H9 (cell line): ENCODE measurements around the gene KCNK5. TPM values are rescaled to one million over a fixed set of nuclear protein-coding genes. Genes with fewer than 3 reads are reported as not detected.

Source experiments
- DNase-seq: peaks from one replicate; pipeline ENCODE4 v3.0.0-alpha.2; 2017
- H2AFZ ChIP-seq: one replicate; pipeline ENCODE4 v1.6.1; 2013; ENCODE audit warnings: mild to moderate bottlenecking, low read length, control low read depth, moderate library complexity
- H2AK5ac ChIP-seq: 2 replicates; pipeline ENCODE4 v1.6.1; 2013; ENCODE audit warnings: low read length, control low read depth, mixed read lengths; ENCODE audit not compliant: insufficient read length
- H2BK120ac ChIP-seq: one replicate; pipeline ENCODE4 v1.6.1; 2013; ENCODE audit warnings: low read depth, mild to moderate bottlenecking, low read length, control low read depth, inconsistent platforms; ENCODE audit not compliant: poor library complexity, severe bottlenecking
- H2BK12ac ChIP-seq: 2 replicates; pipeline ENCODE4 v1.6.1; 2013; ENCODE audit warnings: low read length, control low read depth, mixed read lengths, low read depth; ENCODE audit not compliant: insufficient read length
- H2BK15ac ChIP-seq: 2 replicates; pipeline ENCODE4 v1.6.1; 2013; ENCODE audit warnings: low read depth, low read length, control low read depth
- H2BK20ac ChIP-seq: one replicate; pipeline ENCODE4 v1.6.1; 2013; ENCODE audit warnings: low read depth, mild to moderate bottlenecking, low read length, control low read depth, inconsistent platforms; ENCODE audit not compliant: poor library complexity, severe bottlenecking
- H2BK5ac ChIP-seq: 2 replicates; pipeline ENCODE4 v1.6.1; 2013; ENCODE audit warnings: low read length, control low read depth, mixed read lengths; ENCODE audit not compliant: insufficient read length
- H3K14ac ChIP-seq: 2 replicates; pipeline ENCODE4 v1.6.1; 2013; ENCODE audit warnings: low read length, control low read depth; ENCODE audit not compliant: insufficient read depth
- H3K18ac ChIP-seq: 2 replicates; pipeline ENCODE4 v1.6.1; 2013; ENCODE audit warnings: low read depth, mild to moderate bottlenecking, mixed read lengths, low read length, control low read depth; ENCODE audit not compliant: insufficient read length
- H3K23ac ChIP-seq: 2 replicates; pipeline ENCODE4 v1.6.1; 2013; ENCODE audit warnings: low read length, control low read depth, mixed read lengths, low read depth; ENCODE audit not compliant: insufficient read length
- H3K23me2 ChIP-seq: 2 replicates; pipeline ENCODE4 v1.6.1; 2013; ENCODE audit warnings: low read depth, mild to moderate bottlenecking, mixed read lengths, low read length, control low read depth; ENCODE audit not compliant: insufficient read length, poor library complexity, severe bottlenecking
- H3K27ac ChIP-seq: 2 replicates; pipeline ENCODE4 v1.5.1; 2013; ENCODE audit warnings: low read length, control low read depth, mixed read lengths, low read depth; ENCODE audit not compliant: insufficient read length
- H3K27me3 ChIP-seq: 2 replicates; pipeline ENCODE4 v1.6.1; 2013; ENCODE audit warnings: low read length, control low read depth, inconsistent platforms; ENCODE audit not compliant: insufficient read depth
- H3K4ac ChIP-seq: 2 replicates; pipeline ENCODE4 v1.6.1; 2013; ENCODE audit warnings: low read depth, mild to moderate bottlenecking, control low read depth, inconsistent platforms, low read length, moderate library complexity
- H3K4me1 ChIP-seq: 2 replicates; pipeline ENCODE4 v1.6.1; 2013; ENCODE audit warnings: low read length, control low read depth, inconsistent platforms; ENCODE audit not compliant: insufficient read depth
- H3K4me2 ChIP-seq: 2 replicates; pipeline ENCODE4 v1.6.1; 2013; ENCODE audit warnings: low read length, control low read depth, mixed read lengths; ENCODE audit not compliant: insufficient read length, insufficient read depth
- H3K56ac ChIP-seq: 2 replicates; pipeline ENCODE4 v1.6.1; 2013; ENCODE audit warnings: low read depth, mild to moderate bottlenecking, mixed read lengths, low read length, control low read depth; ENCODE audit not compliant: insufficient read length
- H3K79me1 ChIP-seq: 2 replicates; pipeline ENCODE4 v1.6.1; 2013; ENCODE audit warnings: low read depth, mild to moderate bottlenecking, moderate library complexity, low read length, control low read depth, inconsistent platforms; ENCODE audit not compliant: insufficient read depth, poor library complexity, severe bottlenecking
- H3K79me2 ChIP-seq: 2 replicates; pipeline ENCODE4 v1.6.1; 2013; ENCODE audit warnings: low read length, control low read depth, inconsistent platforms; ENCODE audit not compliant: insufficient read depth
- H3K9ac ChIP-seq: 2 replicates; pipeline ENCODE4 v1.6.1; 2013; ENCODE audit warnings: low read length, control low read depth, mixed read lengths; ENCODE audit not compliant: insufficient read length; ENCODE audit errors: extremely low read depth
- H3K9me3 ChIP-seq: one replicate; pipeline ENCODE4 v1.6.1; 2013; ENCODE audit warnings: low read depth, low read length, inconsistent platforms; ENCODE audit not compliant: control insufficient read depth
- H3T11ph ChIP-seq: one replicate; pipeline ENCODE4 v1.6.1; 2013; ENCODE audit warnings: mild to moderate bottlenecking, low read length, control low read depth, inconsistent platforms
- H4K20me1 ChIP-seq: one replicate; pipeline ENCODE4 v1.6.1; 2013; ENCODE audit not compliant: control insufficient read depth, insufficient read length, insufficient read depth
- H4K5ac ChIP-seq: 2 replicates; pipeline ENCODE4 v1.6.1; 2013; ENCODE audit warnings: low read depth, mild to moderate bottlenecking, mixed read lengths, low read length, control low read depth; ENCODE audit not compliant: insufficient read length
- H4K8ac ChIP-seq: replicated peaks from 2 replicates; pipeline ENCODE4 v1.6.1; 2013; ENCODE audit warnings: low read length, control low read depth, mixed read lengths, low read depth; ENCODE audit not compliant: insufficient read length
- H4K91ac ChIP-seq: 2 replicates; pipeline ENCODE4 v1.6.1; 2013; ENCODE audit warnings: low read depth, mild to moderate bottlenecking, moderate library complexity, mixed read lengths, low read length, control low read depth; ENCODE audit not compliant: insufficient read length
- H3K27ac Mint-ChIP-seq, 3 experiments: 2 replicates in 2 of 3; 3 replicates in 1 of 3; pipeline ENCODE4 v1.8.0; 2020 to 2021; ENCODE audit warnings: mixed read lengths in 3 of 3, mild to moderate bottlenecking in 1 of 3, moderate library complexity in 1 of 3
- H3K27me3 Mint-ChIP-seq: 2 replicates; pipeline ENCODE4 v1.8.0; 2021; ENCODE audit warnings: low read depth, mild to moderate bottlenecking, moderate library complexity, mixed read lengths
- H3K36me3 Mint-ChIP-seq, 3 experiments: 2 replicates in 2 of 3; 3 replicates in 1 of 3; pipeline ENCODE4 v1.8.0; 2020 to 2021; ENCODE audit warnings: low read depth in 3 of 3, mixed read lengths in 3 of 3; ENCODE audit not compliant: insufficient read depth in 1 of 3
- H3K4me1 Mint-ChIP-seq, 2 experiments: 2 replicates each; pipeline ENCODE4 v1.8.0; 2020; ENCODE audit warnings: mixed read lengths in 2 of 2
- H3K4me3 Mint-ChIP-seq, 2 experiments: 2 replicates in 1 of 2; 3 replicates in 1 of 2; pipeline ENCODE4 v1.8.0; 2020 to 2021; ENCODE audit warnings: mild to moderate bottlenecking in 2 of 2, mixed read lengths in 2 of 2, moderate library complexity in 1 of 2
- H3K9me3 Mint-ChIP-seq, 2 experiments: 2 replicates in 1 of 2; 3 replicates in 1 of 2; pipeline ENCODE4 v1.8.0; 2020; ENCODE audit warnings: mild to moderate bottlenecking in 2 of 2, mixed read lengths in 2 of 2, moderate library complexity in 1 of 2
- CTCF ChIP-seq: fragments of 200-600 bp; sonication (generic); conservative IDR thresholded peaks from 3 replicates; pipeline ENCODE4 v1.8.0; 2021; ENCODE audit warnings: antibody characterized with exemption, mild to moderate bottlenecking
- WGBS: extraction: QIAGEN DNeasy Blood & Tissue Kit; methylation state at CpG from one replicate; pipeline ENCODE4 v1.1.7; 2013; ENCODE audit warnings: missing lambda C conversion rate, low lambda C conversion rate, mixed read lengths; ENCODE audit not compliant: insufficient read length; ENCODE audit errors: extremely low coverage; 5-methylcytosine and 5-hydroxymethylcytosine counted together
- total RNA-seq: library from RNA; stranded (reverse); gene quantifications from 2 replicates; pipeline ENCODE4 v1.2.1, GENCODE V29; 2021

KCNK5 gene
- total RNA-seq, 1 experiment from 2014 or later = 30.0 TPM

- H3K36me3 Mint-ChIP-seq = peaks cover 4 to 6% (median 6%) of the 10 kb centered on the region in 3 experiments; a peak in 5 of 7 replicates
- Histone ChIP-seq H3K23me2 (no peaks in the 10 kb centered on the region), H3K79me1 (no peaks in the 10 kb centered on the region), H2AFZ (no peak overlapping the region), H3T11ph (no peak overlapping the region), H2AK5ac (no peak overlapping the region), H3K18ac (no peak overlapping the region), H2BK120ac (no peak overlapping the region), H2BK12ac (no peak overlapping the region), H3K9me3 (no peaks in the 10 kb centered on the region), H3K27me3 (no peaks in the 10 kb centered on the region), H2BK20ac (no peak overlapping the region), H3K4me2 (no peak overlapping the region), H4K20me1 (no peaks in the 10 kb centered on the region), H3K27ac (no peak overlapping the region), H3K9ac (no peak overlapping the region), H3K4me1 (no peaks in the 10 kb centered on the region), H3K56ac (no peak overlapping the region), H3K23ac (no peak overlapping the region), H4K5ac (no peak overlapping the region), H2BK15ac (no peak overlapping the region), H3K79me2 (no peaks in the 10 kb centered on the region), H2BK5ac (no peak overlapping the region), H4K8ac (no peak overlapping the region), H4K91ac (no peak overlapping the region), H3K4ac (no peak overlapping the region), H3K14ac (no peak overlapping the region)
- peaks cover 6% of the 10 kb centered on the region in 2 experiments; a peak in 3 of 4 replicates for H3K4me1 Mint-ChIP-seq
- DNase-seq = no peak
- no peak overlapping the region for H3K27ac Mint-ChIP-seq
- peaks cover 8 to 9% of the 10 kb centered on the region in 2 experiments for H3K9me3 Mint-ChIP-seq
- WGBS = no CpG with 5 or more reads among the region's 4 CpGs
- H3K27me3 Mint-ChIP-seq = peaks cover 7% of the 10 kb centered on the region
- no peak for TF ChIP-seq CTCF
- H3K4me3 Mint-ChIP-seq = no peak overlapping the region
These were observed 74.6 kb downstream of the KCNK5 start for GRCh38 chr6:39154705-39155104.
